Neuronal stem cell (in vitro differentiated cells): ENCODE results near the gene PTPRO.

Source experiments
- DNase-seq: peaks from one replicate; pipeline ENCODE4 v3.0.0-alpha.2; 2013; ENCODE audit warnings: low spot score
- H2AFZ ChIP-seq: one replicate; pipeline ENCODE4 v1.6.1; 2013; ENCODE audit warnings: mild to moderate bottlenecking, low read length, inconsistent platforms
- H2AK5ac ChIP-seq: 2 replicates; pipeline ENCODE4 v1.6.1; 2013; ENCODE audit warnings: low read depth, mild to moderate bottlenecking, inconsistent platforms, low read length, moderate library complexity, mixed read lengths
- H2BK120ac ChIP-seq: 2 replicates; pipeline ENCODE4 v1.6.1; 2013; ENCODE audit warnings: low read depth, mild to moderate bottlenecking, inconsistent platforms, low read length, moderate library complexity, mixed read lengths
- H2BK12ac ChIP-seq: one replicate; pipeline ENCODE4 v1.6.1; 2013; ENCODE audit warnings: low read length, inconsistent platforms
- H2BK15ac ChIP-seq: 2 replicates; pipeline ENCODE4 v1.6.1; 2013; ENCODE audit warnings: mild to moderate bottlenecking, low read length, inconsistent platforms, mixed read lengths
- H2BK5ac ChIP-seq: one replicate; pipeline ENCODE4 v1.6.1; 2013; ENCODE audit warnings: inconsistent platforms, mild to moderate bottlenecking, low read length, moderate library complexity
- H3K14ac ChIP-seq: one replicate; pipeline ENCODE4 v1.6.1; 2013; ENCODE audit warnings: low read length, inconsistent platforms
- H3K18ac ChIP-seq: 2 replicates; pipeline ENCODE4 v1.6.1; 2013; ENCODE audit warnings: low read length, inconsistent platforms
- H3K23ac ChIP-seq: 2 replicates; pipeline ENCODE4 v1.6.1; 2013; ENCODE audit warnings: low read depth, mild to moderate bottlenecking, mixed read lengths, low read length, inconsistent platforms; ENCODE audit not compliant: poor library complexity
- H3K27ac ChIP-seq: replicated peaks from 3 replicates; pipeline ENCODE4 v1.5.1; 2013; ENCODE audit warnings: low read length, inconsistent platforms
- H3K27me3 ChIP-seq, 3 experiments: 2 replicates each; pipeline ENCODE4 v1.6.1; 2013; ENCODE audit warnings: low read length in 3 of 3, mild to moderate bottlenecking in 2 of 3, inconsistent platforms in 1 of 3, low read depth in 1 of 3, mixed read lengths in 1 of 3, moderate library complexity in 1 of 3; ENCODE audit not compliant: control insufficient read depth in 3 of 3, insufficient read depth in 3 of 3
- H3K36me3 ChIP-seq, 2 donors: replicated peaks in 1 of 2; 2 replicates each; pipeline ENCODE4 v1.6.1; 2013; ENCODE audit warnings: low read length in 2 of 2; ENCODE audit not compliant: control insufficient read depth in 2 of 2, insufficient read depth in 2 of 2
- H3K4ac ChIP-seq: 2 replicates; pipeline ENCODE4 v1.6.1; 2013; ENCODE audit warnings: inconsistent platforms, mild to moderate bottlenecking, low read length, moderate library complexity
- H3K4me1 ChIP-seq, 2 donors: 1 replicate in 1 of 2; 2 replicates in 1 of 2; pipeline ENCODE4 v1.6.1; 2013; ENCODE audit warnings: low read length in 2 of 2, low read depth in 1 of 2; ENCODE audit not compliant: control insufficient read depth in 2 of 2, insufficient read depth in 1 of 2
- H3K4me2 ChIP-seq: one replicate; pipeline ENCODE4 v1.6.1; 2013; ENCODE audit warnings: mild to moderate bottlenecking, low read length, inconsistent platforms; ENCODE audit not compliant: insufficient read depth, poor library complexity, severe bottlenecking
- H3K4me3 ChIP-seq, 2 donors: 2 replicates each; pipeline ENCODE4 v1.5.1; 2013; ENCODE audit warnings: low read length in 2 of 2, mild to moderate bottlenecking in 2 of 2, inconsistent platforms in 1 of 2, moderate library complexity in 1 of 2
- H3K79me1 ChIP-seq: one replicate; pipeline ENCODE4 v1.6.1; 2013; ENCODE audit warnings: low read depth, mild to moderate bottlenecking, inconsistent platforms, low read length, moderate library complexity
- H3K9ac ChIP-seq: one replicate; pipeline ENCODE4 v1.6.1; 2013; ENCODE audit warnings: mild to moderate bottlenecking, low read depth, low read length, inconsistent platforms; ENCODE audit not compliant: poor library complexity
- H3K9me3 ChIP-seq, 2 donors: replicated peaks in 1 of 2; 2 replicates each; pipeline versions ENCODE3 to v1.6.1; 2013; ENCODE audit warnings: low read length in 2 of 2, mild to moderate bottlenecking in 2 of 2, inconsistent platforms in 1 of 2, low read depth in 1 of 2, mixed read lengths in 1 of 2, moderate library complexity in 1 of 2; ENCODE audit not compliant: control insufficient read depth in 2 of 2, insufficient read depth in 1 of 2
- H4K8ac ChIP-seq: one replicate; pipeline ENCODE4 v1.6.1; 2013; ENCODE audit warnings: low read depth, mild to moderate bottlenecking, inconsistent platforms, low read length, moderate library complexity
- H4K91ac ChIP-seq: one replicate; pipeline ENCODE4 v1.6.1; 2013; ENCODE audit warnings: low read length, low read depth, mild to moderate bottlenecking, inconsistent platforms; ENCODE audit not compliant: poor library complexity
- WGBS, 2 donors: extraction: QIAGEN DNeasy Blood & Tissue Kit; methylation state at CpG; one replicate each; pipeline ENCODE4 v1.1.7; 2013; ENCODE audit warnings: missing lambda C conversion rate in 2 of 2, mixed read lengths in 1 of 2; ENCODE audit not compliant: insufficient read length in 2 of 2, insufficient replicate concordance in 1 of 2; ENCODE audit errors: extremely low coverage in 2 of 2; 5-methylcytosine and 5-hydroxymethylcytosine counted together

Gene PTPRO

DNA sequence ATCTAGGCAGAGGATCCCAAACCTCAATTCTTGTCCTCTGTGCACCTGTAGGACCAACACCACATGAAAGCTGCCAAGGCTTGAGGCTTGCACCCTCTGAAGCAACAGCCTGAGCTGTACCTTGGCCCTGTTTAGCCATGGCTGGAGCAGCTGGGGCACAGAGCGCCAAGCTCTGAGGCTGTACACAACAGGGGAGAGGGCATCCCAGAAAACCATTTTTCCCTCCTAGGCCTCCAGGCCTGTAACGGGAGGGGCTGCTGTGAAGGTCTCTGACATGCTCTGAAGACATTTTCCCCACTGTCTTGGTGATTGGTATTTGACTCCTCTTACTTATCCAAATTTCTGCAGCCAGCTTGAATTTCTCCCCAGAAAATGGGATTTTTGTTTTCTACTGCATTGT is 22.4 kb upstream of the PTPRO start:
- H2BK5ac ChIP-seq: no peak overlapping the region
- H2AK5ac ChIP-seq: no peak overlapping the region
- no peak overlapping the region for H3K4me3 ChIP-seq
- H3K4me2 ChIP-seq: no peak overlapping the region
- H2BK12ac ChIP-seq: no peak overlapping the region
- no peak overlapping the region for H3K18ac ChIP-seq
- no peak overlapping the region for H2BK120ac ChIP-seq
- no peaks in the 10 kb centered on the region for H3K4me1 ChIP-seq
- H2AFZ ChIP-seq: no peak overlapping the region
- no peak overlapping the region for H4K91ac ChIP-seq
- no peak overlapping the region for H3K9ac ChIP-seq
- no CpG with 5 or more reads among the region's 2 CpGs for WGBS, 2 donors
- no peak for DNase-seq
- no peak overlapping the region for H3K23ac ChIP-seq
- peak overlapping the region; percentile 43 for H4K8ac ChIP-seq
- no peak overlapping the region for H3K4ac ChIP-seq
- no peaks in the 10 kb centered on the region for H3K36me3 ChIP-seq
- no peak overlapping the region for H3K27ac ChIP-seq
- no peak overlapping the region for H2BK15ac ChIP-seq
- H3K14ac ChIP-seq: no peak overlapping the region
- no peaks in the 10 kb centered on the region for H3K27me3 ChIP-seq
- no peaks in the 10 kb centered on the region for H3K79me1 ChIP-seq
- H3K9me3 ChIP-seq: peaks cover 0 to 5% of the 10 kb centered on the region in 2 donors

DNA sequence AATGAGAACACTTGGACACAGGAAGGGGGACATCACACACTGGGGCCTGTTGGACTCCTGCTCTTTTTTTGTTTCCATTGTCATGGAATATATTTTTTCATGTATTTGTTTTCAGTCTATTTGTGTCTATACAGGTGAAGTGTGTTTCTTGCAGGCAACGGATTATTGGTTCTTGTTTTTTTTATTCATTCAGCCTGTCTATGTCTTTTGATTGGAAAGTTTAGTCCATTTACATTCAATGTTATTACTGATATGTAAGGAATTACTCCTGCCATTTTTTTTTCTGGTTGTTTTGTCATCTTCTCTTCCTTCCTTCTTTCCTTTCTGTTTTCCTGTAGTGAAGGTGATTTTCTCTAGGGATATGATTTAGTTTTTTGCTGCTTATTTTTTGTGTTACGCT is 18.0 kb upstream of the PTPRO start:
- peaks cover 0 to 5% of the 10 kb centered on the region in 2 donors for H3K9me3 ChIP-seq

DNA sequence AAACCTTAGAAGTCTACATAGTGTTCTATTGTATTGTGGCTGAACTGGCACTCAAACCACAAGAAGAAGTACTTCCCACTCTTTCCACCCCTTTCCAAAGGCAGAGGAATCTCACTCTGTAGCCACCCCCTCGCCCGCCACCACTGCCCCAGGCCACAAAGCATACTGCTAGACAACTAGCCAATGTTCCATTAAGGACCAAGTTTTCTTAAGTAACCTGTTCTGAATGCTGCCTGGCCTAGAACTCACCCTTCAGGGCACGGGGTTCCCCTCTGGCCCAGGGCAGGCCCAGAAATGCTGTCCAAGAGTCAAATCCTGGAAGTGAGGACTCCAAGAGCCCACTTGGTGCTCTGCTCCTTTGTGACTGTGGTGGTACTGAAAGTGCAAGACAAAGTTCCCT is 15.7 kb upstream of the PTPRO start:
- H2BK12ac ChIP-seq: no peak overlapping the region
- H3K4me2 ChIP-seq: no peak overlapping the region
- H2BK5ac ChIP-seq: no peak overlapping the region
- WGBS, 2 donors: no CpG with 5 or more reads among the region's 3 CpGs
- no peak overlapping the region for H3K23ac ChIP-seq
- no peaks in the 10 kb centered on the region for H3K27me3 ChIP-seq
- H3K4ac ChIP-seq: no peak overlapping the region
- no peak overlapping the region for H2AFZ ChIP-seq
- H3K79me1 ChIP-seq: no peaks in the 10 kb centered on the region
- H3K18ac ChIP-seq: no peak overlapping the region
- H4K8ac ChIP-seq: no peak overlapping the region
- no peak overlapping the region for H2BK120ac ChIP-seq
- no peaks in the 10 kb centered on the region for H3K36me3 ChIP-seq
- no peak overlapping the region for H3K14ac ChIP-seq
- no peak overlapping the region for H3K9ac ChIP-seq
- no peak for DNase-seq
- H3K4me3 ChIP-seq: no peak overlapping the region
- H3K27ac ChIP-seq: no peak overlapping the region
- H2BK15ac ChIP-seq: no peak overlapping the region
- no peaks in the 10 kb centered on the region for H3K4me1 ChIP-seq
- no peak overlapping the region for H4K91ac ChIP-seq
- H2AK5ac ChIP-seq: no peak overlapping the region
- H3K9me3 ChIP-seq: no peaks in the 10 kb centered on the region

More for the DNA sequence above, 18.0 kb upstream of the PTPRO start:
- no peak overlapping the region for H4K8ac ChIP-seq
- no peak overlapping the region for H2BK15ac ChIP-seq
- no peak overlapping the region for H2BK120ac ChIP-seq
- no peak overlapping the region for H3K9ac ChIP-seq
- H3K4me2 ChIP-seq: no peak overlapping the region
- no CpG with 5 or more reads among the region's 2 CpGs for WGBS, 2 donors
- no peaks in the 10 kb centered on the region for H3K36me3 ChIP-seq
- H3K4me3 ChIP-seq: no peak overlapping the region
- no peaks in the 10 kb centered on the region for H3K4me1 ChIP-seq
- H3K23ac ChIP-seq: no peak overlapping the region
- no peak for DNase-seq
- H2AFZ ChIP-seq: no peak overlapping the region
- no peak overlapping the region for H2BK5ac ChIP-seq
- no peaks in the 10 kb centered on the region for H3K79me1 ChIP-seq
- H3K18ac ChIP-seq: no peak overlapping the region
- H2AK5ac ChIP-seq: no peak overlapping the region
- no peak overlapping the region for H4K91ac ChIP-seq
- H3K14ac ChIP-seq: no peak overlapping the region
- H3K27me3 ChIP-seq: no peaks in the 10 kb centered on the region
- H2BK12ac ChIP-seq: no peak overlapping the region
- H3K27ac ChIP-seq: no peak overlapping the region
- H3K4ac ChIP-seq: no peak overlapping the region

DNA sequence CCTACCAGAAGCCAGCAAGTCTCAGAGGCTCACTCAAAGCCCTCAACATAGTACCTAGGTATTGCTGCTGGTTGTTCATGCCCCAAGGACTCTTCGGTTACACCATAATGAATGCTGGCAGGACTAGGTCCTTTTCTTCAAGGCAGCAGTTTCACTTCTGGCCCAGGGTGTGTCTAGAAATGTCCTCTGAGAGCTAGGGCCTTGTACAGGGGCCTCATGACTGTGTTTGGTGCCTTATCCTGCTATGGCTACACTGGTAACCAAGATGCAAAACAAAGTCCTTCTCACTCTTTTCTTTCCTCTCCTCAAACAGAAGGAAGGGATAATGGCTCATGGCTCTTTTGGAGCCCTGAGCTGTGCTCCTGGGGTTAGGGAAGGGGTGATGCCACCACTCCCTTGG is 15.2 kb upstream of the PTPRO start:
- no peaks in the 10 kb centered on the region for H3K9me3 ChIP-seq
- H4K8ac ChIP-seq: no peak overlapping the region
- H3K27me3 ChIP-seq: no peaks in the 10 kb centered on the region

More for the DNA sequence above, 15.2 kb upstream of the PTPRO start:
- H3K14ac ChIP-seq: no peak overlapping the region
- H3K79me1 ChIP-seq: no peaks in the 10 kb centered on the region
- H3K4me3 ChIP-seq: no peak overlapping the region
- H3K9ac ChIP-seq: no peak overlapping the region
- H2AFZ ChIP-seq: no peak overlapping the region
- no peak overlapping the region for H2BK5ac ChIP-seq
- H2AK5ac ChIP-seq: no peak overlapping the region
- H2BK12ac ChIP-seq: no peak overlapping the region
- H3K27ac ChIP-seq: no peak overlapping the region
- H3K4me1 ChIP-seq: no peaks in the 10 kb centered on the region
- H2BK120ac ChIP-seq: no peak overlapping the region
- H3K36me3 ChIP-seq: no peaks in the 10 kb centered on the region
- no peak for DNase-seq
- no peak overlapping the region for H2BK15ac ChIP-seq
- no peak overlapping the region for H3K23ac ChIP-seq
- no CpG with 5 or more reads among the region's 1 CpG for WGBS, 2 donors
- no peak overlapping the region for H3K4me2 ChIP-seq
- H3K4ac ChIP-seq: no peak overlapping the region
- no peak overlapping the region for H4K91ac ChIP-seq
- H3K18ac ChIP-seq: no peak overlapping the region
